ENCODE results near the gene SLC9A8.
A peak's percentile ranks its signal among the peaks of the same experiment; 100 is the strongest.

The SLC9A8 gene

DNA sequence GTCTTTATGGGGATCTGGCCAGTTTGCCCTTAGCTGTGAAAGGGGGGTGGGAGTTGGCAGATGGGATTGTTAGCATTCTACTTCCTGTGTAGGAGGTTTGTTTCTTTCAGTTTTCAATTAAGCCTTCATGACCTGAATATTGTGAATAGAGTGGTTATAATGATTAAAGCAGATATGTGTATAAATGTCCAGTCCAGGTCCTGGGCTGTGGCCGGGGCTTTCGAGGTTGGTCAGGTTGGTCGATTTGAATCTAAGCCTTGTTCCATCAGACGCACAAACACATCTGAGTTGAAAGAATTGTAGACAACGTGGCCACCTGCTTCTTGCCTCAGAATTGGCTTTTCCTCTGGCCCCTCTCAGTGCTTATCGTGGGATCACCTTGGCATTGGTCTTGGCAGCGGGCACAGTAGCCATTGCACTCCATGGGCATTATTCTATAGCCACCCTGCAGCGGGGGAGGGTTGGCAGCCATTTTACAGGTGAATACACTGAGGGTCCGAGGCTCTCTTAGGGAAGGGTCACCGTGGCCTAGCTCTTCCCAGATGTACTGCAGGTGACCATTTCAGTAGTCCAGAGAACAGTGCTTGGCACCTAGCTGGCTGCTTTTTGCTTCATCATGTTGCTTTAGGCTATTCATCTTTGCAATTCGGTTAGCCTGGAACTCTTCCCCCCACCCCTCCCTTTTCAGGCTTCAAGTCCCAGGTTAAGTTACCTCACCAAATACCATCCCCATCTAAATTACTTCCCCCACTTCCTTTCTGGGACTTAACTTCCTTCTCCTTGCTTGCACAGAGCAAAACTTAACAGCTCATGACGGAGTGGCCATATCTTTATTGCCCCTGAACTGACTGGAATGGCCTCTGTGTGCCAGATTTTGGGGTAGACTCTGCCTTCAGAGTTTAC lies 124.7 kb downstream of the SLC9A8 start:
- no peak for DNase-seq (ENCODE audit: low read depth, low spot score)

GRCh38 chr20:49938173-49939163 lies 125.8 kb downstream of the SLC9A8 start:
- no peaks in the 10 kb centered on the region for H3K9me3 ChIP-seq (ENCODE audit: low read depth, low read length)
- TF ChIP-seq FOXP2 (optimal IDR thresholded peaks at IDR 0.05; ENCODE audit: control extremely low read depth, extremely low read length, insufficient read depth), result no peak

More for the DNA sequence above, 124.7 kb downstream of the SLC9A8 start:
- peak overlapping the region; percentile 32; the same call in 1 of the 2 replicates for H3K27ac ChIP-seq
- H3K9ac ChIP-seq (ENCODE audit: insufficient read length), result peak overlapping the region; percentile 94
- TF ChIP-seq FOXP2 (optimal IDR thresholded peaks at IDR 0.05; ENCODE audit: control extremely low read depth, extremely low read length, insufficient read depth) (no peak), EZH2 (IDR thresholded peaks at IDR 0.05) (no peak), POLR2AphosphoS5 (IDR thresholded peaks at IDR 0.05; ENCODE audit: borderline replicate concordance, low read depth, low read length) (no peak)
- peak overlapping the region; percentile 82 for H3K4me3 ChIP-seq
- H3K9me3 ChIP-seq (ENCODE audit: low read depth, low read length), result no peaks in the 10 kb centered on the region
- peaks cover 27% of the 10 kb centered on the region for H3K36me3 ChIP-seq (ENCODE audit: insufficient read depth, low read length)

GRCh38 chr20:49941456-49941855 lies 128.8 kb downstream of the SLC9A8 start:
- Histone ChIP-seq H3K27ac (no peak overlapping the region), H3K4me3 (no peak overlapping the region), H3K9ac (ENCODE audit: insufficient read length) (no peak overlapping the region), H3K36me3 (ENCODE audit: insufficient read depth, low read length) (peaks cover 62% of the 10 kb centered on the region), H3K9me3 (ENCODE audit: low read depth, low read length) (no peaks in the 10 kb centered on the region)
- DNase-seq (ENCODE audit: low read depth, low spot score), result no peak
- TF ChIP-seq EZH2 (IDR thresholded peaks at IDR 0.05) (no peak), POLR2AphosphoS5 (IDR thresholded peaks at IDR 0.05; ENCODE audit: borderline replicate concordance, low read depth, low read length) (no peak), FOXP2 (optimal IDR thresholded peaks at IDR 0.05; ENCODE audit: control extremely low read depth, extremely low read length, insufficient read depth) (no peak)

More at GRCh38 chr20:49938173-49939163, 125.8 kb downstream of the SLC9A8 start:
- H3K36me3 ChIP-seq (ENCODE audit: insufficient read depth, low read length), result peaks cover 36% of the 10 kb centered on the region
- no peak for DNase-seq (ENCODE audit: low read depth, low spot score)
- H3K9ac ChIP-seq (ENCODE audit: insufficient read length), result peak overlapping the region; percentile 94
- peak overlapping the region; percentile 82 for H3K4me3 ChIP-seq
- peak overlapping the region; percentile 32; the same call in 1 of the 2 replicates for H3K27ac ChIP-seq
